Astrocyte (in vitro differentiated cells and primary cell): Measurements from ENCODE around the gene CD9. TPM values are rescaled to one million over a fixed set of nuclear protein-coding genes. Genes with fewer than 3 reads are reported as not detected.
A peak's percentile ranks its signal among the peaks of the same experiment; 100 is the strongest.

Experiments used
- DNase-seq: peaks from one replicate; pipeline ENCODE4 v3.0.0-alpha.2; 2010; ENCODE audit warnings: low read depth
- FAIRE-seq: peaks from 2 replicates; lab custom pipeline; 2011; peaks lifted over from hg19 to GRCh38; lab: Jason Lieb, UNC
- H2AFZ ChIP-seq: 2 replicates; pipeline ENCODE4 v1.6.0; 2012; ENCODE audit warnings: low read depth, low read length, inconsistent platforms
- H3K27ac ChIP-seq: 2 replicates; pipeline ENCODE4 v1.5.1; 2011; ENCODE audit warnings: low read depth, low read length, inconsistent platforms
- H3K27me3 ChIP-seq: 2 replicates; pipeline ENCODE4 v1.6.0; 2011; ENCODE audit warnings: low read length, inconsistent platforms; ENCODE audit not compliant: insufficient read depth
- H3K36me3 ChIP-seq: 2 replicates; pipeline ENCODE4 v1.5.1; 2011; ENCODE audit warnings: low read length, inconsistent platforms; ENCODE audit not compliant: insufficient read depth
- H3K4me1 ChIP-seq: 2 replicates; pipeline ENCODE4 v1.5.1; 2011; ENCODE audit warnings: low read length, inconsistent platforms; ENCODE audit not compliant: insufficient read depth
- H3K4me2 ChIP-seq: 2 replicates; pipeline ENCODE4 v1.6.0; 2012; ENCODE audit warnings: low read length, inconsistent platforms
- H3K4me3 ChIP-seq: 2 replicates; pipeline ENCODE4 v1.5.1; 2011; ENCODE audit warnings: low read depth, mild to moderate bottlenecking, low read length, inconsistent platforms; ENCODE audit not compliant: insufficient read depth
- H3K79me2 ChIP-seq: 2 replicates; pipeline ENCODE4 v1.6.0; 2012; ENCODE audit warnings: mild to moderate bottlenecking, low read length, inconsistent platforms; ENCODE audit not compliant: insufficient read depth
- H3K9ac ChIP-seq: 2 replicates; pipeline ENCODE4 v1.6.0; 2012; ENCODE audit warnings: mild to moderate bottlenecking, low read length, inconsistent platforms
- H3K9me3 ChIP-seq: 2 replicates; pipeline ENCODE4 v1.5.1; 2012; ENCODE audit warnings: low read depth, mild to moderate bottlenecking, low read length, inconsistent platforms; ENCODE audit not compliant: insufficient read depth
- H4K20me1 ChIP-seq: 2 replicates; pipeline ENCODE4 v1.6.0; 2012; ENCODE audit warnings: low read length, inconsistent platforms; ENCODE audit not compliant: insufficient read depth
- H3K27ac Mint-ChIP-seq: one replicate; pipeline ENCODE4 v1.8.0; 2021; ENCODE audit warnings: mild to moderate bottlenecking, mixed read lengths; ENCODE audit not compliant: unreplicated experiment
- H3K27me3 Mint-ChIP-seq: one replicate; pipeline ENCODE4 v1.8.0; 2021; ENCODE audit warnings: low read depth, mixed read lengths; ENCODE audit not compliant: unreplicated experiment
- H3K36me3 Mint-ChIP-seq: one replicate; pipeline ENCODE4 v1.8.0; 2021; ENCODE audit warnings: low read depth, mixed read lengths; ENCODE audit not compliant: unreplicated experiment
- H3K4me1 Mint-ChIP-seq: one replicate; pipeline ENCODE4 v1.8.0; 2021; ENCODE audit warnings: low read depth, mixed read lengths; ENCODE audit not compliant: unreplicated experiment
- H3K4me3 Mint-ChIP-seq: one replicate; pipeline ENCODE4 v1.8.0; 2021; ENCODE audit warnings: mild to moderate bottlenecking, moderate library complexity, mixed read lengths; ENCODE audit not compliant: unreplicated experiment
- H3K9me3 Mint-ChIP-seq: one replicate; pipeline ENCODE4 v1.8.0; 2021; ENCODE audit warnings: mild to moderate bottlenecking, mixed read lengths; ENCODE audit not compliant: unreplicated experiment
- EZH2 ChIP-seq: IDR thresholded peaks from 2 replicates; pipeline ENCODE4 v1.6.1; 2012; ENCODE audit warnings: mild to moderate bottlenecking, low read length, inconsistent platforms; ENCODE audit not compliant: insufficient read depth
- total RNA-seq: library from RNA; stranded (reverse); gene quantifications from 2 replicates; pipeline ENCODE4 v1.2.1, GENCODE V29; 2021
- TF ChIP-seq, protein P1 (sequence below): IDR thresholded peaks from 2 replicates; pipeline ENCODE4 v1.5.1; 2011; ENCODE audit warnings: low read depth, mild to moderate bottlenecking, inconsistent platforms, low read length, moderate library complexity; ENCODE audit not compliant: insufficient read depth

The CD9 gene
- total RNA-seq, 1 donor from 2014 or later = 52.2 TPM

DNA sequence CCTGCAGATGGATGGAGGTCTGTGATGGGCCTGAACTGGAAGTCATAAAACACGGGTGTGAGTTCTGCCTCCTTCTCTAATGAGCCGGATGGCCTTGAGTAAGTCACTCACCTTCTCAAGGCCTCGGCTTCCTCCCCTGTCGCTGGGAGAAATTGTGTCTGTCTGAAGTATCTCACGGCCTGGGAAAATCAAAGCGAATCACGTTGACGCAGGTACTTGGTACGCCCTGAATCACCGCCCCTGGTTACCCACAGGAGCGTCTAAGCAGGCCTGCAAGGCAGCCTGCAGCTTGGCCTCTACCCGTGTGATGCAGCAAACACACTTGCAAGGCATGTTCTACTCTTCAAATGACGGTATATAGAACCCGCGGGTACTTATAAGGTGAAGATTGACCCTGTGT, 28.1 kb upstream of the CD9 start:
- Mint-ChIP-seq H3K9me3 (peaks cover 5% of the 10 kb centered on the region), H3K4me3 (no peak overlapping the region), H3K36me3 (peaks cover 3% of the 10 kb centered on the region), H3K27me3 (no peaks in the 10 kb centered on the region), H3K27ac (no peak overlapping the region), H3K4me1 (peaks cover 20% of the 10 kb centered on the region)
- Histone ChIP-seq H3K9me3 (no peaks in the 10 kb centered on the region), H3K4me2 (no peak overlapping the region), H3K79me2 (no peaks in the 10 kb centered on the region), H3K9ac (no peak overlapping the region), H3K27ac (no peak overlapping the region), H2AFZ (no peak overlapping the region), H3K27me3 (no peaks in the 10 kb centered on the region), H4K20me1 (no peaks in the 10 kb centered on the region), H3K4me3 (no peak overlapping the region), H3K4me1 (peaks cover 17% of the 10 kb centered on the region), H3K36me3 (no peaks in the 10 kb centered on the region)
- FAIRE-seq (no peak), DNase-seq (no peak)
- TF ChIP-seq, protein P1, sequence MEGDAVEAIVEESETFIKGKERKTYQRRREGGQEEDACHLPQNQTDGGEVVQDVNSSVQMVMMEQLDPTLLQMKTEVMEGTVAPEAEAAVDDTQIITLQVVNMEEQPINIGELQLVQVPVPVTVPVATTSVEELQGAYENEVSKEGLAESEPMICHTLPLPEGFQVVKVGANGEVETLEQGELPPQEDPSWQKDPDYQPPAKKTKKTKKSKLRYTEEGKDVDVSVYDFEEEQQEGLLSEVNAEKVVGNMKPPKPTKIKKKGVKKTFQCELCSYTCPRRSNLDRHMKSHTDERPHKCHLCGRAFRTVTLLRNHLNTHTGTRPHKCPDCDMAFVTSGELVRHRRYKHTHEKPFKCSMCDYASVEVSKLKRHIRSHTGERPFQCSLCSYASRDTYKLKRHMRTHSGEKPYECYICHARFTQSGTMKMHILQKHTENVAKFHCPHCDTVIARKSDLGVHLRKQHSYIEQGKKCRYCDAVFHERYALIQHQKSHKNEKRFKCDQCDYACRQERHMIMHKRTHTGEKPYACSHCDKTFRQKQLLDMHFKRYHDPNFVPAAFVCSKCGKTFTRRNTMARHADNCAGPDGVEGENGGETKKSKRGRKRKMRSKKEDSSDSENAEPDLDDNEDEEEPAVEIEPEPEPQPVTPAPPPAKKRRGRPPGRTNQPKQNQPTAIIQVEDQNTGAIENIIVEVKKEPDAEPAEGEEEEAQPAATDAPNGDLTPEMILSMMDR = no peak
- no peak for TF ChIP-seq EZH2

DNA sequence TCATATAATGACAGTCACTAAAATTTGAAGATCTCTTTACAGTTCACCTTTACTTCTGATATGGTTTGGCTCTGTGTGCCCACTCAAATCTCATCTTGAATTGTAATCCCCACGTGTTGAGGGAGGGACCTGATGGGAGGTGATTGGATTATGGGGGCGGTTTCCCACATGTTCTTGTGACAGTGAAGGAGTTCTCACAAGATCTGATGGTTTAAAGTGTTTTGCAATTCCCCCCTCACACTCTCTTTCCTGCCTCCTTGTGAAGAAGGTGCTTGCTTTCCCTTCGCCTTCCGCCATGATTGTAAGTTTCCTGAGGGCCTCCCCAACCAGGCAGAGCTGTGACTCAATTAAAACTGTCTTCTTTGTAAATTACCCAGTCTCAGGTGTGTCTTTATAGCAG, 27.3 kb upstream of the CD9 start:
- Mint-ChIP-seq H3K4me1 (peaks cover 15% of the 10 kb centered on the region), H3K36me3 (peaks cover 3% of the 10 kb centered on the region), H3K27ac (no peak overlapping the region), H3K27me3 (no peaks in the 10 kb centered on the region), H3K4me3 (no peak overlapping the region), H3K9me3 (peaks cover 5% of the 10 kb centered on the region)
- Histone ChIP-seq H3K9me3 (no peaks in the 10 kb centered on the region), H3K4me1 (peaks cover 9% of the 10 kb centered on the region), H3K4me2 (no peak overlapping the region), H3K27me3 (no peaks in the 10 kb centered on the region), H3K79me2 (no peaks in the 10 kb centered on the region), H4K20me1 (no peaks in the 10 kb centered on the region), H3K27ac (no peak overlapping the region), H3K36me3 (no peaks in the 10 kb centered on the region), H3K9ac (no peak overlapping the region), H2AFZ (no peak overlapping the region), H3K4me3 (no peak overlapping the region)
- TF ChIP-seq EZH2 = no peak
- TF ChIP-seq, protein P1 = no peak
- DNase-seq (no peak), FAIRE-seq (no peak)

DNA sequence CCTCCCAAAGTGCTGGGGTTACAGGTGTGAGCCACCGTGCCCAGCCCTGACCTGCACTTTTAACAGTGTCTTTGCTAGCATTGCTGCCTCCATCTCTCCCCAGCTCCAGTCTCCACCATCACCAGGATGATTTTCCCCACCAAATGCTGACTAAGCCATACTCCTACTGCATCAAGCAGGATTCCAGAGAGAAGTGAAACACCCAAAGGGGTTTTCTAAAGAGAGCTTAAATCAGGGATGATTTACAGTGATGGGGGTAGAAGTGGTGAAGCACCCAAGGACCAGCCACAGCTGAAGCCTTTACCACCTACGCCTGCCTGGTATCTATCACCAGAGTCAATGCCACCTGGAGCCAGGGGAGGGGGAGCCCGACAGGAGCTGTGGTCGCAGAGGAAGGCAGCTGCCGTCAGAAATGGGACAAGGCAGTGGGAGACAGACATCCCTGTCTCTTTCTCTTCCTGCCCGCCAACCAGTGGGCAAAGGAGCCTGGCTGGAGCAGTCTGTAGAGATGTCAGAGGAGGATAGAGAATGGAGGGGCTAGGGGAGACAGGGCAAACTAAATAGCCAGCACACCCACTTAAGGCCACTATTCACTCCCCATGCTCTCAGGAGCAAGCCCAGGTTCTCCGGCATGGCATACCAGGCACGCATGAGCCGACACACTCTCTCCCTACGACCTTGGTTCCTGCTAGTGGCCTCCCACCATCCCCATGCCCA, 22.4 kb upstream of the CD9 start:
- no peak overlapping the region for H3K9ac ChIP-seq
- no peaks in the 10 kb centered on the region for H3K27me3 ChIP-seq
- H3K27ac ChIP-seq = no peak overlapping the region
- Mint-ChIP-seq H3K9me3 (peaks cover 5% of the 10 kb centered on the region), H3K36me3 (no peaks in the 10 kb centered on the region), H3K27me3 (no peaks in the 10 kb centered on the region), H3K27ac (peak overlapping the region; percentile 84), H3K4me3 (no peak overlapping the region), H3K4me1 (peaks cover 31% of the 10 kb centered on the region)
- no peaks in the 10 kb centered on the region for H3K36me3 ChIP-seq
- TF ChIP-seq EZH2 = no peak
- H3K4me3 ChIP-seq = no peak overlapping the region
- H2AFZ ChIP-seq = no peak overlapping the region
- no peak for FAIRE-seq
- H3K79me2 ChIP-seq = no peaks in the 10 kb centered on the region
- no peak overlapping the region for H3K4me2 ChIP-seq
- no peaks in the 10 kb centered on the region for H3K9me3 ChIP-seq
- H3K4me1 ChIP-seq = peaks cover 40% of the 10 kb centered on the region
- no peak for DNase-seq
- H4K20me1 ChIP-seq = no peaks in the 10 kb centered on the region
